B cell (primary cell): ENCODE measurements around the gene BCAR1. TPM values are rescaled to one million over a fixed set of nuclear protein-coding genes. Genes with fewer than 3 reads are reported as not detected.
"Not testable (repeated sequence)": the region's sequence is repeated elsewhere in the genome, so short reads cannot be mapped to it uniquely, and the experiment has no call there.

ENCODE experiments used
- ATAC-seq: fragments of 200-7000 bp; cut with Tn5 transposase; one replicate; pipeline ENCODE4 v1.10.0; 2021; ENCODE audit warnings: low read depth, mild to moderate bottlenecking, moderate number of reproducible peaks, moderate library complexity
- CTCF ChIA-PET: fragments of 350-600 bp; sonication (Branson Sonifier 250); formaldehyde crosslinking; loops from one replicate; lab custom pipeline; 2021; ENCODE audit warnings: antibody characterized with exemption, inconsistent platforms; lab: Charles Lee
- POLR2A ChIA-PET: fragments of 350-600 bp; sonication (Branson Sonifier 250); formaldehyde crosslinking; loops from one replicate; lab custom pipeline; 2021; ENCODE audit warnings: antibody characterized with exemption; lab: Charles Lee
- DNase-seq: peaks from one replicate; pipeline ENCODE4 v3.0.0; 2013
- H2AFZ ChIP-seq: 2 replicates; pipeline ENCODE4 v1.6.1; 2012; ENCODE audit warnings: mild to moderate bottlenecking, low read depth, low read length; ENCODE audit not compliant: insufficient read depth, poor library complexity, severe bottlenecking
- H3K27ac ChIP-seq, 2 donors: 1 replicate in 1 of 2; 2 replicates in 1 of 2; pipeline ENCODE4 v1.5.1; 2012 to 2013; ENCODE audit warnings: low read length in 2 of 2, mild to moderate bottlenecking in 2 of 2, moderate library complexity in 1 of 2
- H3K27me3 ChIP-seq, 4 experiments: fragments of 200-600 bp in 1 of 4; sonication (generic) in 1 of 4; replicated peaks in 1 of 4; 1 replicate in 2 of 4; 2 replicates in 2 of 4; pipeline versions ENCODE4 v1.6.1 to v1.7.0; 2013 to 2016; ENCODE audit warnings: low read length in 3 of 4, mild to moderate bottlenecking in 2 of 4, mixed read lengths in 1 of 4, moderate library complexity in 1 of 4; ENCODE audit not compliant: insufficient read depth in 4 of 4, control insufficient read depth in 3 of 4; ENCODE audit errors: control extremely low read depth in 1 of 4
- H3K36me3 ChIP-seq, 2 experiments: replicated peaks in 1 of 2; 1 replicate in 1 of 2; 2 replicates in 1 of 2; pipeline versions ENCODE4 v1.6.1 to v1.7.1; 2013; ENCODE audit warnings: low read length in 1 of 2; ENCODE audit not compliant: insufficient read depth in 2 of 2, control insufficient read depth in 1 of 2; ENCODE audit errors: control extremely low read depth in 1 of 2, extremely low read depth in 1 of 2
- H3K4me1 ChIP-seq, 2 donors: fragments of 200-600 bp in 1 of 2; sonication (generic) in 1 of 2; 1 replicate in 1 of 2; 2 replicates in 1 of 2; pipeline versions ENCODE4 v1.5.1 to v1.6.1; 2013 to 2017; ENCODE audit warnings: low read length in 2 of 2; ENCODE audit not compliant: control insufficient read depth in 2 of 2, insufficient read depth in 2 of 2
- H3K4me2 ChIP-seq: replicated peaks from 2 replicates; pipeline ENCODE3; 2012; ENCODE audit warnings: mild to moderate bottlenecking, low read depth, low read length; ENCODE audit not compliant: poor library complexity, severe bottlenecking
- H3K4me3 ChIP-seq, 5 experiments: fragments of 200-600 bp in 1 of 5; sonication (generic) in 1 of 5; 1 replicate in 3 of 5; 2 replicates in 2 of 5; pipeline versions ENCODE4 v1.5.1 to v1.7.0; 2011 to 2016; ENCODE audit warnings: low read length in 4 of 5, mild to moderate bottlenecking in 4 of 5, low read depth in 2 of 5, control low read depth in 1 of 5, moderate library complexity in 1 of 5; ENCODE audit not compliant: insufficient read depth in 1 of 5; ENCODE audit errors: control extremely low read depth in 1 of 5, extremely low read depth in 1 of 5
- H3K79me2 ChIP-seq: fragments of 200-600 bp; sonication (generic); one replicate; pipeline ENCODE4 v1.6.0; 2016; ENCODE audit warnings: low read length; ENCODE audit not compliant: control insufficient read depth, insufficient read depth
- H3K9ac ChIP-seq: fragments of 200-600 bp; sonication (generic); 2 replicates; pipeline ENCODE4 v1.6.1; 2017; ENCODE audit warnings: mild to moderate bottlenecking, low read length, moderate library complexity
- H3K9me3 ChIP-seq, 3 donors: one replicate each; pipeline versions ENCODE4 v1.6.1 to v1.7.1; 2013; ENCODE audit warnings: low read length in 2 of 3; ENCODE audit not compliant: control insufficient read depth in 2 of 3, insufficient read depth in 1 of 3; ENCODE audit errors: control extremely low read depth in 1 of 3
- H4K20me1 ChIP-seq: 2 replicates; pipeline ENCODE4 v1.6.0; 2012; ENCODE audit warnings: mild to moderate bottlenecking, low read length; ENCODE audit not compliant: insufficient read depth, control insufficient read depth, poor library complexity, severe bottlenecking
- H3K27ac Mint-ChIP-seq: one replicate; pipeline ENCODE4 v1.8.0; 2021; ENCODE audit warnings: mixed read lengths
- H3K27me3 Mint-ChIP-seq: one replicate; pipeline ENCODE4 v1.8.0; 2021; ENCODE audit warnings: mixed read lengths
- H3K4me1 Mint-ChIP-seq: one replicate; pipeline ENCODE4 v1.8.0; 2021; ENCODE audit warnings: mixed read lengths
- H3K4me3 Mint-ChIP-seq: one replicate; pipeline ENCODE4 v1.8.0; 2021; ENCODE audit warnings: mixed read lengths
- H3K9me3 Mint-ChIP-seq: one replicate; pipeline ENCODE4 v1.8.0; 2022; ENCODE audit warnings: mixed read lengths; ENCODE audit not compliant: insufficient read depth
- WGBS: methylation state at CpG from one replicate; pipeline ENCODE4 v1.1.5; 2013; ENCODE audit warnings: missing lambda C conversion rate; ENCODE audit not compliant: insufficient coverage; 5-methylcytosine and 5-hydroxymethylcytosine counted together
- intact Hi-C: fragments of 100-400 bp; cut with micrococcal nuclease; formaldehyde crosslinking; loops from one replicate; pipeline ENCODE4 v1.10.0; 2022
- polyA plus RNA-seq: library from polyadenylated mRNA; depleted of rRNA; stranded (reverse); fragments of >200 nt; gene quantifications from 2 replicates; pipeline ENCODE4 v1.2.3, GENCODE V29; 2012
- total RNA-seq, 2 donors: library from RNA; stranded (reverse); fragments of 120-200 nt in 1 of 2; gene quantifications; 1 replicate in 1 of 2; 2 replicates in 1 of 2; pipeline versions ENCODE4 v1.2.3 to v1.2.4, GENCODE V29; 2013 to 2022

Gene BCAR1
- total and polyA plus RNA-seq, 2 donors (not counting 1 experiment from before 2014, with no cell fraction given), result not detected

DNA sequence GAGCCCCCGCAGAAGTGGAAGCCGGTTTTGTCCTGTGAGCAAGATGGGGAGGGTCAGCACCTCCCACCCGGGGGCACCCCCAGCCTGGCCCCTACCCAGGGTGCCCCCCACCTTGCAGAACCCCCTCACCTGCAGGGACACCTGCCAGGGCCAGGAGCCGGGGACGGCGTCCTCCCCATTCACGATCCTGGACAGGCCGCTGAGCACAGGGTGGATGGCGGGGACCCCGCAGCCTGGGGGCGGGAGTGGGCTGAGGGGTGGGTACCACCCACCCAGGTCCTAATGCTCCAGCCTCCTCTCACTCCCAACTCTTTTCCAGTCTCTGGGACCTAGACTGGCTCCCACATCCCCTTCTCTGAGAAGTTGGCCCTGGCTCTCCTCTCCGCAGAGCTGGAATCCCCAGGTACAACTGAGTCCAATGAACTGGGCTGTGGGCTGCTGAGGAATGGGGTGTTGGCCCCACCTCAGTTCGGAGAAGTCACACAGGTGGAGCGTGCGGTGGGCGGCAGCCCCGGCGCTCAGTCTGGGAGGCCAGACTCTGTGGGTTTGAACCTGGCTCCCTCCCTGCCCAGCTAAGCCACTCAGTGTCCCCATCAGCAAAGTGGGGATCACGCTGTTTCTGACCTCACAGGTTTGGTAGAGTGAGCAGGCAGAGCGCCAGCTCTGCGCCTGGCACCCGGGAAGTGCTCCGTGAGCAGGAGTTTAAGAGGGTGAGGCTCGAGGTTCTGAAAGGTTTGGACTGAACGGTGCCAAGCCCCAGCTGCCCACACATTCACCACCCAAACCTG, 45.3 kb downstream of the BCAR1 start:
- H3K79me2 ChIP-seq, H2AFZ ChIP-seq, H3K27ac Mint-ChIP-seq, H3K4me1 Mint-ChIP-seq, CTCF ChIA-PET, H3K36me3 ChIP-seq, H3K9me3 ChIP-seq, intact Hi-C loops, H4K20me1 ChIP-seq, H3K4me3 Mint-ChIP-seq, H3K4me2 ChIP-seq, H3K4me1 ChIP-seq, POLR2A ChIA-PET, H3K9ac ChIP-seq, DNase-seq, H3K4me3 ChIP-seq, ATAC-seq, H3K27ac ChIP-seq, H3K9me3 Mint-ChIP-seq: not testable (repeated sequence)
- peaks cover 14% of the 10 kb centered on the region for H3K27me3 Mint-ChIP-seq
- WGBS, result 82% methylated on average over 7 of the region's 25 CpGs
- H3K27me3 ChIP-seq, result peaks cover 0 to 29% (median 4%) of the 10 kb centered on the region in 4 experiments

DNA sequence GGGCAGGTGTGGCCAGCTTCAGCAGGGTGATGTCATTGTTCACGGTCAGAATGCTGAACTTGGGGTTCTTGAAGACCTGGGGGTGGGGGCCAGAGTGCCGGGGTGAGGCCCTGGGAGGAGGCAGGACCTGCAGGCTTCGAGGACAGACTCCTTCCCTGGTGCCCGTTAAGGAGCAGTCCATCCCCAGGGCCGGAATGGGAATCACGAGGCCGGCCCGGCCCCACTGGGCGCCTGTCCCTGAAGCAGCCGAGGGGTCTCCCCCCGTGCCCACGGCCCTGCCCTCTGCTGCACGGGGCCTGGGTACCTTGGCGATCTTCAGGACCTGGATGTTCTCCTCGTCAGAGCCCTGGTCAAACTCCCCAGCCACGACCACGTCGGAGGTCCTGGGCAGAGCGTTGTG, 46.0 kb downstream of the BCAR1 start:
- H3K36me3 ChIP-seq, CTCF ChIA-PET, H3K4me3 ChIP-seq, H3K4me1 ChIP-seq, H3K9me3 Mint-ChIP-seq, H3K9ac ChIP-seq, H4K20me1 ChIP-seq, DNase-seq, POLR2A ChIA-PET, intact Hi-C loops, H3K4me3 Mint-ChIP-seq, H3K79me2 ChIP-seq, H3K4me2 ChIP-seq, ATAC-seq, H3K27ac Mint-ChIP-seq, H2AFZ ChIP-seq, H3K4me1 Mint-ChIP-seq, H3K27ac ChIP-seq: not testable (repeated sequence)
- peaks cover 19% of the 10 kb centered on the region for H3K27me3 Mint-ChIP-seq
- peaks cover 0 to 11% (median 0%) of the 10 kb centered on the region in 3 donors for H3K9me3 ChIP-seq
- peaks cover 0 to 34% (median 6%) of the 10 kb centered on the region in 4 experiments for H3K27me3 ChIP-seq
- WGBS, result no CpG with 5 or more reads among the region's 19 CpGs

DNA sequence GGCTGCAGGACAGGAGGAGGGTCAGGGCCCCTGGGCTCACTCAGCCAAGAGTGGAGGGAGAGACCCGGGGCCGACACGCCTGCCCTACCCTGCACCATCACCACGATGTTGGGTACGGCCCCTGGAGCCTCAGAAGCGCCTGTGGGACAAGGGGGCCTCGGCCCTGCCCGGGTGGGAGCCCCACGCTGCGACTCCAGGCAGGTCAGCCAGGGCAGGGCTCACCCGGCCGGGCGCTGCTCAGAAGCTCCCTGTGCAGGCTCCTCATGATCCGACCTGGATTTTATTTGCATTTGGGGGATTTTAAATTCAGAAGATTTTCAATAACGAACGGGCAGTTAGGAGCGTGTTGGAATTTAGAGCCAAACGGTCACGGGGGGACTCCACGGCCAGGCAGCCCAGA, 46.5 kb downstream of the BCAR1 start:
- H3K4me1 Mint-ChIP-seq, DNase-seq, H3K4me2 ChIP-seq, H3K9ac ChIP-seq, H3K36me3 ChIP-seq, H3K4me3 ChIP-seq, H3K27ac ChIP-seq, ATAC-seq, H3K4me3 Mint-ChIP-seq, H3K27ac Mint-ChIP-seq, H3K4me1 ChIP-seq, H4K20me1 ChIP-seq, POLR2A ChIA-PET, H3K79me2 ChIP-seq, H2AFZ ChIP-seq, H3K9me3 Mint-ChIP-seq, intact Hi-C loops: not testable (repeated sequence)
- H3K27me3 ChIP-seq, result peaks cover 0 to 34% (median 7%) of the 10 kb centered on the region in 4 experiments
- CTCF ChIA-PET, result interaction anchor here (0.6 to 1.5 kb wide), 2 partner anchors 17 to 566 kb away, joined by 3 to 4 read pairs; no protein-coding TSS in a partner anchor
- no CpG with 5 or more reads among the region's 20 CpGs for WGBS
- H3K9me3 ChIP-seq, result peaks cover 0 to 13% (median 0%) of the 10 kb centered on the region in 3 donors
- peaks cover 20% of the 10 kb centered on the region for H3K27me3 Mint-ChIP-seq
